Spleen (tissue), 11 donors: ENCODE results near the gene SHC3. TPM values are rescaled to one million over a fixed set of nuclear protein-coding genes. Genes with fewer than 3 reads are reported as not detected.

Experiments used
- DNase-seq: peaks from one replicate; pipeline ENCODE4 v3.0.0-alpha.2; 2020
- H3K27ac ChIP-seq, 8 donors: fragments of 200-600 bp; sonication (generic) in 7 of 8; 1 replicate in 4 of 8; 2 replicates in 4 of 8; pipeline versions ENCODE4 v1.5.0 to v1.8.0; 2016 to 2021; ENCODE audit warnings: inconsistent platforms in 4 of 8, mild to moderate bottlenecking in 4 of 8, moderate library complexity in 1 of 8
- H3K27me3 ChIP-seq, 7 donors: fragments of 200-600 bp; sonication (generic) in 6 of 7; replicated peaks in 1 of 7; 1 replicate in 4 of 7; 2 replicates in 3 of 7; pipeline versions ENCODE4 v1.5.0 to v1.8.0; 2016 to 2021; ENCODE audit warnings: inconsistent platforms in 3 of 7, mild to moderate bottlenecking in 1 of 7
- H3K36me3 ChIP-seq, 6 donors: fragments of 200-600 bp; sonication (generic) in 5 of 6; 1 replicate in 4 of 6; 2 replicates in 2 of 6; pipeline versions ENCODE4 v1.5.0 to v1.8.0; 2016 to 2021; ENCODE audit warnings: inconsistent platforms in 2 of 6
- H3K4me1 ChIP-seq, 6 donors: fragments of 200-600 bp; sonication (generic) in 5 of 6; 1 replicate in 3 of 6; 2 replicates in 3 of 6; pipeline versions ENCODE4 v1.5.0 to v1.8.0; 2016 to 2021; ENCODE audit warnings: inconsistent platforms in 3 of 6
- H3K4me3 ChIP-seq, 8 donors: fragments of 200-600 bp; sonication (generic) in 7 of 8; 1 replicate in 4 of 8; 2 replicates in 4 of 8; pipeline versions ENCODE4 v1.5.0 to v1.8.0; 2016 to 2021; ENCODE audit warnings: inconsistent platforms in 4 of 8, mild to moderate bottlenecking in 4 of 8, moderate library complexity in 2 of 8
- H3K9me3 ChIP-seq, 8 donors: fragments of 200-600 bp; sonication (generic) in 7 of 8; 1 replicate in 4 of 8; 2 replicates in 4 of 8; pipeline versions ENCODE4 v1.5.0 to v1.8.0; 2016 to 2021; ENCODE audit warnings: inconsistent platforms in 4 of 8
- POLR2A ChIP-seq, 3 donors: fragments of 450-650 bp; IDR thresholded peaks; one replicate each; pipeline ENCODE4 v1.5.1; 2017; ENCODE audit warnings: antibody characterized with exemption in 3 of 3, mild to moderate bottlenecking in 1 of 3
- POLR2AphosphoS5 ChIP-seq, 3 donors: sonication (generic); formaldehyde crosslinking; IDR thresholded peaks; one replicate each; pipeline ENCODE4 v1.5.1; 2017; ENCODE audit warnings: antibody characterized with exemption in 3 of 3
- WGBS, 5 donors: extraction: QIAGEN DNeasy Blood & Tissue Kit in 3 of 5; methylation state at CpG; one replicate each; pipeline versions ENCODE4 v1.1.5 to v1.1.7; 2013 to 2018; 5-methylcytosine and 5-hydroxymethylcytosine counted together
- intact Hi-C: fragments of 100-400 bp; cut with DNase I; formaldehyde crosslinking; loops from one replicate; pipeline ENCODE4 v1.15.0; 2023; ENCODE audit warnings: low total_unique reads
- polyA plus RNA-seq, 3 donors: library from polyadenylated mRNA; stranded (reverse); fragments of 200-250 nt; gene quantifications; one replicate each; pipeline ENCODE4 v1.2.1, GENCODE V29; 2013
- total RNA-seq, 7 donors: library from RNA; depleted of rRNA in 3 of 7; stranded (reverse); fragments of >200 nt in 3 of 7; fragmentation: NEBNext Ultra II Directional in 4 of 7; extraction: Animal tissue kit (Norgen Biotek cat#: 25700) in 4 of 7; gene quantifications; one replicate each; pipeline versions ENCODE4 v1.1.0 to v1.2.1, GENCODE V29; 2016 to 2021
- TF ChIP-seq, protein P1 (sequence below), 11 experiments: fragments of 200-600 bp in 7 of 11; fragments of 450-650 bp in 4 of 11; sonication (generic) in 4 of 11; IDR thresholded peaks in 8 of 11; conservative IDR thresholded peaks in 3 of 11; 1 replicate in 7 of 11; 2 replicates in 4 of 11; pipeline versions ENCODE4 v1.4.0 to v1.8.0; 2016 to 2021; ENCODE audit warnings: antibody characterized with exemption in 11 of 11, inconsistent platforms in 4 of 11, mild to moderate bottlenecking in 1 of 11
- donor health status: healthy with polysubstance abuse.
- donor health status: DM: no; HTN: no; CAD: no; lungs with moderate emphysema.
- donor health status: DM: no; HTN: no; CAD: no.
- donor health status: Bipolar disorder and iron deficiency.
- donor health status: healthy.
- donor health status: DM: no; HTN: no; CAD: no.
- donor health status: DM: yes; HTN: yes; CAD: no.

The SHC3 gene
- total and polyA plus RNA-seq, 10 donors = 0.03 to 0.70 (median 0.07) TPM; not detected in 1

DNA sequence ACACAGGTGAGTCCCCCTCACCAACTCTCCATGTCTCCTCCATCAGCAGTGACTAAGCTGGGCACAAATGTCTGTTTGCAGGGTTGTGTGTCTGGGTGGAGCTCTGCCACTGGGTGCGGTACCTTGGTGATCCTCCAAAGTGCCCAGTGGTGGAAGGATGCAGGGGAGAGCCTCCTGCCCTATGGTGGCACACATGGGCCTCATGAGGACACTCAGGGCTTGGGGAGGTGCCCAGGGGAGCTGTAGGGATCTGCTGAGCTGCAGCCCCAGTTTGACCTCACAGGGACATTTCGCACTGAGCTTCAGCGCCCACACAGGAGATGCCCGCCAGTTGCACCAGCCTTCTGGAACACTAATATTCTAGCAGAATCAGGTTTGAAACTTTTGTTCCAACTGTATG is 157.9 kb downstream of the SHC3 start:
- H3K4me1 ChIP-seq = peaks cover 0 to 21% (median 7%) of the 10 kb centered on the region in 6 donors
- H3K9me3 ChIP-seq = no peaks in the 10 kb centered on the region
- H3K36me3 ChIP-seq = no peaks in the 10 kb centered on the region
- no peaks in the 10 kb centered on the region for H3K27me3 ChIP-seq
- WGBS, 5 donors = 92 to 100% (median 97%) methylated on average over 4 of the region's 4 CpGs
- no peak overlapping the region for H3K27ac ChIP-seq
- intact Hi-C loops = no loop called here
- no peak for DNase-seq
- TF ChIP-seq, protein P1, sequence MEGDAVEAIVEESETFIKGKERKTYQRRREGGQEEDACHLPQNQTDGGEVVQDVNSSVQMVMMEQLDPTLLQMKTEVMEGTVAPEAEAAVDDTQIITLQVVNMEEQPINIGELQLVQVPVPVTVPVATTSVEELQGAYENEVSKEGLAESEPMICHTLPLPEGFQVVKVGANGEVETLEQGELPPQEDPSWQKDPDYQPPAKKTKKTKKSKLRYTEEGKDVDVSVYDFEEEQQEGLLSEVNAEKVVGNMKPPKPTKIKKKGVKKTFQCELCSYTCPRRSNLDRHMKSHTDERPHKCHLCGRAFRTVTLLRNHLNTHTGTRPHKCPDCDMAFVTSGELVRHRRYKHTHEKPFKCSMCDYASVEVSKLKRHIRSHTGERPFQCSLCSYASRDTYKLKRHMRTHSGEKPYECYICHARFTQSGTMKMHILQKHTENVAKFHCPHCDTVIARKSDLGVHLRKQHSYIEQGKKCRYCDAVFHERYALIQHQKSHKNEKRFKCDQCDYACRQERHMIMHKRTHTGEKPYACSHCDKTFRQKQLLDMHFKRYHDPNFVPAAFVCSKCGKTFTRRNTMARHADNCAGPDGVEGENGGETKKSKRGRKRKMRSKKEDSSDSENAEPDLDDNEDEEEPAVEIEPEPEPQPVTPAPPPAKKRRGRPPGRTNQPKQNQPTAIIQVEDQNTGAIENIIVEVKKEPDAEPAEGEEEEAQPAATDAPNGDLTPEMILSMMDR (IDR thresholded peaks at IDR 0.05 in 8 of 11, conservative IDR thresholded peaks at IDR 0.05 in 3 of 11) = no peak
- TF ChIP-seq POLR2AphosphoS5 (IDR thresholded peaks at IDR 0.05) = no peak
- no peak for TF ChIP-seq POLR2A (IDR thresholded peaks at IDR 0.05)
- H3K4me3 ChIP-seq = no peak overlapping the region

DNA sequence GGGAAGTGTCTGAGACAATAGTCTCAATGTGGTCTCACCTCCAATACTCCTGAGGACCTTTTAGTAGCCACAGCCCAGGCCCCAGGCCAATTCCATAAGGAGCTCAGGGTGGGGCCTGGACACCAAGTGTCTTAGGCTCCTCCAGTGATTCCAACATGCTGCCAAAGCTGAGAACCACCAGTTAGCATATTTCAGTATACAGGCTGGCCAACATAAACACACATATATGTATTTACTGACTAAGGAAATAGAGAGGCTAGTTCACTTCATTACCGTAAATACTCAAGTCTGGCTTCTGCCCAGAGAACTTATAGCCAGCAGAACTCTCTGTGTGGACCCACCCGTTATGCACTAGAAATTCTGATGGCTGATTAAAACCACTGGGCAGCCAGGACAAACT is 163.3 kb downstream of the SHC3 start:
- H3K36me3 ChIP-seq = no peaks in the 10 kb centered on the region

DNA sequence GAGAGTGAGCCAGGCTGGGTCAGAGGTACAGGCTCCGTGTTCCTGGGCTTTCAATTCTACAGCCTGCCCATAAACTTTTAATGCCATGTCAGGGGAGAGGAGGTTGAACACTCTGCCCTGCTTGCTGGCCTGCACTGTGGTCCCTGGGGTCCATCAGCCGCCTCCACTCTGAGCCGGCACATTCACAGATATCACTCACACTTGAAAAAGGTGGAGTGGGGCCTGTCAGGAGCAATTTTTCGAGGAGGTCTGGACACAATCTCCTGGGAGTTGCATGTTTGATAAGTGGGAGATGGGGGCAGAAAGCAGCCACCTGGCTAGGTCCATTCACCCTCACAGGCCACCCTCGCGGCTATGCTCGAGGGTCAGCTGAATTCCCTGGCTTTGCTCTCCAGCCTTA is 164.5 kb downstream of the SHC3 start:
- Histone ChIP-seq H3K27me3 (peaks cover 0 to 14% (median 0%) of the 10 kb centered on the region in 7 donors), H3K9me3 (no peaks in the 10 kb centered on the region), H3K36me3 (no peaks in the 10 kb centered on the region), H3K4me1 (no peaks in the 10 kb centered on the region), H3K27ac (no peak overlapping the region), H3K4me3 (no peak overlapping the region)
- 82 to 91% (median 87%) methylated on average over 6 to 7 of the region's 7 CpGs for WGBS, 5 donors
- no peak for TF ChIP-seq POLR2AphosphoS5 (IDR thresholded peaks at IDR 0.05)
- TF ChIP-seq, protein P1 (IDR thresholded peaks at IDR 0.05 in 8 of 11, conservative IDR thresholded peaks at IDR 0.05 in 3 of 11) = no peak
- TF ChIP-seq POLR2A (IDR thresholded peaks at IDR 0.05) = no peak
- no peak for DNase-seq
- intact Hi-C loops = no loop called here

More for the DNA sequence above, 163.3 kb downstream of the SHC3 start:
- Histone ChIP-seq H3K9me3 (no peaks in the 10 kb centered on the region), H3K4me3 (no peak overlapping the region), H3K27me3 (peaks cover 0 to 14% (median 0%) of the 10 kb centered on the region in 7 donors), H3K4me1 (no peaks in the 10 kb centered on the region), H3K27ac (no peak overlapping the region)
- DNase-seq = no peak
- TF ChIP-seq, protein P1 (IDR thresholded peaks at IDR 0.05 in 8 of 11, conservative IDR thresholded peaks at IDR 0.05 in 3 of 11) = no peak
- 88 to 100% (median 99%) methylated on average over 2 of the region's 2 CpGs for WGBS, 5 donors
- intact Hi-C loops = no loop called here

DNA sequence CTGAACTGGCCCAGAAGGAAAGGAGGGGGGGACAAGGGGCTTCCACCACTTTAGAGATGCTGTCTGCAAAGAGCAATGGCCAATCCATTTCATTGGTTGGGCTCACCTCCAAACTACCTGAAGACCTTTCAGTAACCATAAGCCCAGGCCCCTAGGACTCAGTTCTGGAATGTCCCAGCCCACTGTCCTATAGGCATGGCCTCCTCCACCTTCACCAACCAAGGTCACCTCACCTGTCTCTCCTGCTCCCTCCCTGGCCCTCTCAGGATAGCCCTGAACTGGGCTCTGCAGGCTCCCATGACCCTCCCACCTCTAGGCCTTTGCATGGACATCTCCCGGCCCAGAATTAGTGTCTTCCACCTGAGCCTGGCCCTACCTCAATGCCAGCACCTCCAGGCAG is 165.0 kb downstream of the SHC3 start:
- H3K36me3 ChIP-seq = no peaks in the 10 kb centered on the region
- H3K27ac ChIP-seq = no peak overlapping the region
- no peak for DNase-seq
- WGBS, 5 donors = 75 to 100% (median 83%) methylated on average over 1 of the region's 1 CpG
- no peaks in the 10 kb centered on the region for H3K4me1 ChIP-seq
- no peak overlapping the region for H3K4me3 ChIP-seq
- H3K9me3 ChIP-seq = no peaks in the 10 kb centered on the region
- peaks cover 0 to 14% (median 0%) of the 10 kb centered on the region in 7 donors for H3K27me3 ChIP-seq
- intact Hi-C loops = no loop called here
- TF ChIP-seq POLR2A (IDR thresholded peaks at IDR 0.05) = no peak
- TF ChIP-seq, protein P1 (IDR thresholded peaks at IDR 0.05 in 8 of 11, conservative IDR thresholded peaks at IDR 0.05 in 3 of 11) = no peak
- no peak for TF ChIP-seq POLR2AphosphoS5 (IDR thresholded peaks at IDR 0.05)
